GM21447 (cell line): ENCODE data around the gene KYNU.
"Not testable (repeated sequence)": the region's sequence is repeated elsewhere in the genome, so short reads cannot be mapped to it uniquely, and the experiment has no call there.

Experiments
- ATAC-seq: cut with Tn5 transposase; IDR thresholded peaks from one replicate; pipeline ENCODE4 v1.9.1; 2021; ENCODE audit not compliant: unreplicated experiment

The KYNU gene

DNA sequence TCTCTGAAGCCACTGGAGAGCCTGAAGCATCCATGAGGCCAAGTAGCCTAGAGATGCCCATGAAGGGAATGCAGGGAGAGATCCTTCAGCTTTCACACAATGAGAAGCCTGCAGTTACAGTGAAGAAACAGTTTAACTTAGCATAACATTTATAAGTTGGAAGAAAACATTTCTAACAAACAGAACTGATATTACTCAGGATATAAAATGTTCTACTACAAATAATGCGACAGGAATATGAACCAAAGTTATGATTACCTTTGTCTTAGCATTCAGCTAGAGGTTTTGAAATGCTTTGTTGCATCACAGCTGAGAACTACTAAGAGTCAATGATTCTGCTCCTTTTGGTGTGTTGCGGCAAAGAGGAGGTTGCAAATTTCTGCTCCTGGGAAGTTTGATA is 6.9 kb upstream of the KYNU start:
- ATAC-seq = no peak

DNA sequence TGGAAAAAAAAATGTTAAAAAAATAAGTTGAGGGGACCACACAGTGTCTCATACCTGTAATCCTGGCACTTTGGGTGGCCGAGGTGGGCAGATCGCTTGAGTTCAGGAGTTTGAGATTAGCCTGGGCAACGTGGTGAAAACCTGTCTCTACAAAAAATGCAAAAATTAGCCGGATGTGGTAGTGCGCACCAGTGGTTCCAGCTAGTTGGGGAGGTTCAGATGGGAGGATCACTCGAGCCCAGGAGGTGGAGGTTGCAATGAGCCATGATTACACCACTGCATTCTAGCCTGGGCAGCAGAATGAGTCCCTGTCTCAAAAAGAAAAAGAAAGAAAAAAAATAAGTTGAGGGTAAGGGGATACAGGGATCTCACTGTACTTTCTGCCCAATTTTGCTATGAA is 6.1 kb upstream of the KYNU start:
- no peak for ATAC-seq

DNA sequence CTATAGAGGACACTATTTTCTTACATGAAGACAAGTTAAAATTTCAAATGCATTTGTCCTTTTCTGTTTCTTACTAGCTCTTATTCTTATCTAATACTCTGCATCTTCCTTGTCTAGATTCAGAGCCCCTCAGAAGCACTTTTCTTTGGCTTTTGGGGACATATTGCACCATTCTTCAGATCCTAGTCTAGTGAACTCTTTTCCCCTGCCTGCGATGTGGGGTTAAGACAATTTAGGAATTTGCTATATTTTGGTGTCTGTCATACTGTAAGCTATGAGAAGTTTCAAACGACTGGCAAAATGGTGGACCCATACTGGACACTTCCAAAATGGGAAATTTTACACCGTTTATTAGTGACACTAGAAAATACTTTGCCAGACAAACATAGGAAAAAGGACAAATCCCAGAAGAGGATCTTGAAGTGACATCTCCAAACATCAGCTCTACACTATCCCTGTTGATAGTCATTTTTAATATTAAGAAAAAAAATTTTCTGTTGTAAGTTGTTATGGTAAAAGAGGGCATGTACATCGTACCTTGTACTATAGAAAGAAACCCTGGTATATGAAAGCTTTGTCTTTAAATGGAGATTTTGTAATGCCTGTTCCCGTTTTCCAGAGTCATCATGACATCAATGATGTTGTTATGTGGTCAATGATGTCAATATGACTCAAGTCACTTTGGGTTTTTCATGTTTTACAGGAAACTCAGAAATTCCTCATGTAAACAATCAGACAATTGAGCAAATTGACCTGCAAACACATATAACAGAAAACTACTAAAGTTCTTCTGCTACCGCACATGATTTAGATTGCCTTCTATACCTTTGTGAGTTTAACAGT is 4.4 kb upstream of the KYNU start:
- no peak for ATAC-seq

DNA sequence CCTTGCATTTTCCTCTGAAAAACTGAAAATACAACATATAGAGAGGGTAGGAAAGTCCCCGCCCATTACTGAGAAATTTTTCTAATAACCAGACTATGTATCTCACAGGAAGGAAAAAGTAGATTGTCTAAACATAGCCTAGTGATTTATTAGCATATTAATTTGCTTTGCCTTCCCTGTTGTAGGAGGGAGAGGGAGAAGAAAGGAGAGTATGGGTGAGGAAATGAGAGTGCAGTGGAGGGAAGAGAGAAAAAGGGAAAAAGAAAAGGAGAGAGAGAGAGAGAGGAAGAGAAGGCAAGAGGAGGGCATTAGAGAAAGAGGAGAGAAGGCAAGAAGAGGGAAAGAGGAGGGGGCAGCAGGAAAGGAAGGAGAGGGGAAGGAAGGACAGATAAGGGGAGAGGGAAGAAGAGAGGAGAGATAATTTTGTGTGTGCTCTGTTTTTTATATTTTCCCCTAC is 3.6 kb upstream of the KYNU start:
- ATAC-seq = no peak

DNA sequence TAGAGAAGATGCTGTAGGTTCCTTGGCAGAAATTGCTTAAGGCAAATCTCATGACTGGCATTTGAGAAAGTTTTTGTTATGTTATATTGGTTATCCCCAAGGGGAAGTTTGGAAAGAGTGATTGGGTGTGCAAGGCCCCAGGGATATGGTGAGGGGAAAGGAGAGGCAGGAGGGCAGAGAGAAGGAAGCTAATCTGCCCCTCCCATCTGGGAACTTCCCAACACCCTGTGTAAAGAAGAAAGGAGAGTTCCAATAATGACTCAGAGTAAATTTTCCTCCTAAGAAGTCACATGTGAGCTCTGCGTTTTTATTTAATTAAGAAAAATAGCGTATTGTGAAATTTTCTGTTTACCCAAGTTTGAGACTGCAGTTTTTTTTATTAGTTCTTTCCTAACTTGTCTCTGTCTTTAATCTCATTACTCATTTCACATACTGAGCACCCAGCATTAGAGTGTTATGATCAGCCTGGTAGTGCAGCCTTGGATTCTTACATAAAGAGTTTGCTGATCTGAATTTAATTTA is 3.1 kb upstream of the KYNU start:
- no peak for ATAC-seq

DNA sequence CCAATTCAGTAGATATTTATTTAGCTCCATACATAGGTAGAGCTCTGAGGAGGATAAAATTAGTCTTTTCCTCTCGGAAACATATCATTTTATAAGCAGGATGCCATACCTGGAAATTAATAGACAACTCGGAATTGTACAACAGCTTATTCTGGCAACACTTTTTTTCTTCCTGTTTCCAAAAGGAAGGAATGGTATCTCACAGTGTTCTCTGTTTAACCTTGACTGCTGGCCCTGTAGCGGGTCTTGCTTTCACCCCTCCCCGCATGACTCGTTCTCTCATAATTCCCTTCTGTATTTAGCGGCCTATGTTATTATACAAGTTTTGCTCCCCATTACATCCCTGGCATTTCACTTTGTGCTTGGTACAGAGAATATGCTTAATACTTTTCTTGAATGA is 2.5 kb upstream of the KYNU start:
- no peak for ATAC-seq

DNA sequence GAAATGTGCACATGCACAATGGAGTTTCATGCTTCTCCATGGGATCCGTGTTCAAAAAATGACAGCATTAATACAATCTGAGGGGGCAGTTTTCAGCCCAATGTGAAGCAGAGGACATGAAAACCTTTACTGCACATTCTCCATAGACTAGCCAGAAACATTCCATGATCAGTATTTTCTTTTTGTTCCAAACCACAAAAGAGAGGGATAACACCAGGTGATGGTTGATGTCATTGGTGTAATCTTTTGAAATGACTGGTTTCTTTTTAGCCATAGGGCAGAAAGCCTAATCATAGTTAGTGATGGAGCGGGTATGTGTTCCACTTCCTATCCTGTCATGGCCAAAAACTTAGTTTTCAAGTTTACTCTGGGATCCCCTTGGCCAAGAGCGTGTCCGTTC is 1.8 kb upstream of the KYNU start:
- ATAC-seq = no peak

DNA sequence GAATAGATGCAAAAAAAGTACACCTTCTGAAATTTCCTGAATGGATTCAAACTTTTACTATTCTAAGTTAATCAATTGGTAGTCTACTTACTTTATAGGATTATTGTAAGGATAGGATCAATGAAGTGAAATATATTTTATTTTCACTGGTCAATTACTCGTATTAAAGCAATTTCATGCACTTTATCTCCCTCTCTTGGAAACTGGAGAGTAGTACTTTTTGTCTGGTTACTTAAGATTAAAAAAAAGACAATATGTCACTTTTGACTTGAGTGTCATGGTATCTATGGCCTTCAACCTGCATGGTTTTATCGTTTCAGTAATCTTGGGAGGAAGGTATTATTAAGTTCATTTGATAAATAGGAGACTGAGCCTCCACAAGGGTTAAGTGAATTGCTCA is 1.0 kb upstream of the KYNU start:
- ATAC-seq = no peak

DNA sequence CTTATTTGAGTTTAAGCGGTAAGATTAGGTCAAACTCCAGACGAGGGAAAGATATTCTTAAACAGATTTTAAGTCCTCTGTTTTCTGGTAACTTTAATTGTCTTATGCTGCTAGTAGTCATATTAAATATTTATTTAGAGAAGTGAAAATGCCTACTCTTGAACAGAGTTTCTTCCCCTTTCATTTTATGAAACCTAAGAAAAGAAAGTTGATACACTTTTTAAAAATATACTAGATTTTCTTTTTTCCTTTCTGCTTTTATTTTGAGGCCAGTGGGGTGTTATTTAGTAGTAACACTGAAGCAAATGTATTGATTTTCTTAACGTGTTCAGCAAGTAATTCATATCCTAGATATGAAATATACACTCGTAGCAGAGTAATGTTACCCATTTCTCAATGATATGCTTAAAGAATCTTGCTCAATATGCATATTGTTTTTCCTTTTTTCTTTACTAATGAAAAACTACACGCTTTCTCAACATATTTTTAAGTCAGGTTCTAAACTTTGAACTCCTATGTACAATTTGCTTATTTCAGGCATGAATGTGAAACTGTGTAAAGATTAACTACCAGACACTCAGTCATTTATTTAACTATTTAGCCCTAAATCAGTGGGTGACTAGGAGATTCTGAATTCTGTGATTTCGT is 691 bp downstream of the KYNU start:
- ATAC-seq = peak; percentile 34

DNA sequence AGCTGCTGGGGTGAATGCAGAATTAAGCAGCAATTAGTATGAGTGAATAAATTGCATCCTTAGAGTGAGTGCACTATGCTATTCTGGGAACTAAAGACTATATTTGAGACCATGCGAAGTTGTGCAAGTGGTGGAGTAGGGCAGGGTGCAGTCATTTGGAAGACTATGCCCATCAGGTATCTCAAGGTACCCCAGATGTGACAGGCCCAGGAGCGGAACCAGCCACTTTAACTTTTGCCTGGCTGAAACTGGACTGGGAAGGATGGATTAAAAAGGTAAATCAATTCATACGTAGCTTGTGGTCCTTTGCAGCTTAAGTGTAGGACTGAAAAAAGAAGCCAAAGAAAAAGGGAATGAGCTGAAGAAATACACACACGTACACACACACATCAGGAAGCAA is 1.7 kb downstream of the KYNU start:
- no peak for ATAC-seq

DNA sequence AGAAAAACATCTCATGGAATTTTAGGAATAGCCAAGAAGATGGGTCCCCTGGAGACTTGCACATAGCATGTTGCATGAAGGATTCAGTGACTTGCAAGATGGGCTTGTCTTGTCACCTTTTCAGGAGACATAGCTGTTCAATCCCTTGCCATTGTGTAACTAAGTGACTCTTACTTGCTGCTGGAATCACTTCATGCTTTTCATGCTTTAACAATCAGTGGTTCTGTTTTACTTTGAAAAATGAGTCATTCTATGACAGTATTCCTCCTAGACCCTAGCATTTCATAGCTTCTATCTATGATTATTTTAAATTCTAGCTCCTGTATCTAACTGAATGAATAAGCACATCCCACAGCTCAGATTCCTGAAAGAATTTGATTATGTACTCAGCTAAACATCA is 2.8 kb downstream of the KYNU start:
- no peak for ATAC-seq

DNA sequence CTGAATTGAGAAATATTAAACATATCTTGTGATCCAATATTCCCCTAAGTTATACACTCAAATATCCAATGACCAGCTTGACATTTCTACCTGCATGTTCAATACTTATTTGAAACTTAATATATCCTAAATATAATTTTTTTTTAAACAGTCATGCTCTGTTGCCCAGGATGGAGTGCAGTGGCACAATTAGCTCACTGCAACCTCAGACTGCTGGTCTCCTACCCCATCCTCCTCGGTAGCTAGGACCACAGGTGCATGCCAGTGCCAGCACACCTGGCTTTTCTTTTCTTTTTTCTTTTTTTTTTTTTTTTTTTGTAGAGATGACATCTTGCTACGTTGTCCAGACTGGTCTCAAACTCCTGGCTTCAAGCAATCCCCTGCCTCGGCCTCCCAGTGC is 4.2 kb downstream of the KYNU start:
- no peak for ATAC-seq

DNA sequence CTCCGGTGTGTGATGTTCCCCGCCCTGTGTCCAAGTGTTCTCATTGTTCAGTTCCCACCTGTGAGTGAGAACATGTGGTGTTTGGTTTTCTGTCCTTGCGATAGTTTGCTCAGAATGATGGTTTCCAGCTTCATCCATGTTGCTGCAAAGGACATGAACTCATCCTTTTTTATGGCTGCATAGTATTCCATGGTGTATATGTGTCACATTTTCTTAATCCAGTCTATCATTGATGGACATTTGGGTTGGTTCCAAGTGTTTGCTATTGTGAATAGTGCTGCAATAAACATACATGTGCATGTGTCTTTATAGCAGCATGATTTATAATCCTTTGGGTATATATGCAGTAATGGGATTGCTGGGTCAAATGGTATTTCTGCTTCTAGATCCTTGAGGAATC is 5.0 kb downstream of the KYNU start:
- not testable (repeated sequence) for ATAC-seq

DNA sequence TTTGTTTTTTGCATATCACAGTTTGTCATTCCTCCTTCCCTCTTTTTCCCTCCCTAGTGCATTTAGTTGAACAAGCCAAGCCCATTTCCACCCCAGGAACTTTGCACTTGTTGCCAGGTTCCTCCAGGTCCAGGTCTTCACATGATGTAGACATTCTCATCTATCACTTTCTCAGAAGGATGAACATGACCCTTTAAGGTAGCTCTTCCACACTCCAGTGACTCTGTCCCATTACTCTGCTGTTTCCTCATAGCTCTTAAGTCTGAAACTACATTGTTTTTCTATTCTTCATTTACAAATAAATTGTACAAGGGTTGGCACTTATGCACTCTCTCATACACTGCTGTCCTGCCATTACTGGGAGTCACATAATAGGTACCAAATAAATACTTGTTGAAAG is 6.1 kb downstream of the KYNU start:
- ATAC-seq = no peak

DNA sequence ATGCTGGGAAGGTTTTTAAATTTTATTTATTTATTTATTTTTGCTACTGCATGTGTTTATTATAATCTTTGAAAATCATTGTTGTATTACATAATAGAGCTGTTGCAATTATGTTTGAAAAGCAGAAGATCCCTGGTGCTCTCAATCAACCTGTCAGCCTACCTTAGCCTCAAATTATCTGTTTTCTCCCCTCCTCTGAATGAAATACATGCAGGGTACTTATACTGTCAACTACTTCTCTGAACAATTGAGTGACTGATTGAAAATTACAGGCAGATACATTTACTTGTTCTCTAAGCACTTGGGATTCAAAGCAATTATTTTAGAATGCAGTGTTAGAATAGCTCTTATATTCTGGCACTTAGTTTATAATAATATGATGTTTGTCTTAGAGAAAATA is 8.1 kb downstream of the KYNU start:
- no peak for ATAC-seq

DNA sequence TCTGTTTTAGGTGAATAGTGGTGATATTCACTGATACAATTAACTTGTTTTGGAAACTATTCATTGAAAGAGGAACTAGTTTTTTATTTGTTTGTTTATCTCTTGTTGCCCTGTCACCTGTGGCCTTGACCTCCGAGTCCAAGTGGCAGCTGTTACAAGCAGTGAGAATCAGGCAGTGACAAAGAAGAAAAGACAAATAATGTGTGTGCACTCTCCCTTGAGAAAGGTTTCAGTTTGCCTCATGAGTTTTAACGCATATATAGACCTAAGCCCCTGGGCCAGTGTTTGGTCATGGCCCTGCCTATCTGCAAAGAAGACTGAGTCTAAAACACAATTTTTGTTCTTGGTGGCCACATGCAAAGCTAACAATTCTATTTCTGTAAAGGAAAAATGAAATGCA is 15.3 kb downstream of the KYNU start:
- peak; percentile 99 for ATAC-seq

DNA sequence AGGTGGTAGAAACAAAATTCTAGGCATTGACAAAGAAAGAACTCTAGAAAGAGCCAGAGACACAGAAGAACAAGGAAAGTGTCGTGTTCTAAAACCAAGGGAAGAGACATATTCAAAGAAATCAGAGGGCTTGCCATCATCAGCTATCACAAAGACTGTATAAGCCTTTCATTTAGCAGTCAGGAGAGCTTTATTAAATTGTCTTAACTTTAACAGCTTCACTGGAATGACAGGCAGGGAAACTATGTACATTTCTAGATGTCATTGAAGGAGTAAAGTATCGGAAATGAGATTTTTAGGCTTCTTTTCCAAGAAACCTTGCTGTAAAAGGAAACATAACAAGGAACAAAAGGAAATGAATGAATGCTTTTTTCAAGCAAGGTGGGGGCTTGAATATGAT is 15.8 kb downstream of the KYNU start:
- no peak for ATAC-seq

DNA sequence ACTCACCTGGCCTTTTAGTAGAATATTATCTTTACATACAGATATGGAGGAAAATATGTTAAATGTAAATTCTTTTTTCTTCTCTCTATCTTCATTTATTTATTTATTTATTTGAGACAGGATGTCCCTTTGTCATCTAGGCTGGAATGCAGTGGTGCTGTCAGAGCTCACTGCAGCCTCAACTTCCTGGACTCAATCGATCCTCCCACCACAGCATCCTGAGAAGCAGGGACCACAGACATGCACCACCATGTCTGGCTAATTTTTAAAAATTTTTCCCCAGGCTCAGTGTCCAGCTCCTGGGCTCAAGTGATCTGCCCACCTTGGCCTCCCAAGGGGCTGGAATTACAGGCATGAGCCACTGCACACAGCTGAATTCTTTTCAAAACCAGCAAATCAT is 20.3 kb downstream of the KYNU start:
- peak; percentile 53 for ATAC-seq

DNA sequence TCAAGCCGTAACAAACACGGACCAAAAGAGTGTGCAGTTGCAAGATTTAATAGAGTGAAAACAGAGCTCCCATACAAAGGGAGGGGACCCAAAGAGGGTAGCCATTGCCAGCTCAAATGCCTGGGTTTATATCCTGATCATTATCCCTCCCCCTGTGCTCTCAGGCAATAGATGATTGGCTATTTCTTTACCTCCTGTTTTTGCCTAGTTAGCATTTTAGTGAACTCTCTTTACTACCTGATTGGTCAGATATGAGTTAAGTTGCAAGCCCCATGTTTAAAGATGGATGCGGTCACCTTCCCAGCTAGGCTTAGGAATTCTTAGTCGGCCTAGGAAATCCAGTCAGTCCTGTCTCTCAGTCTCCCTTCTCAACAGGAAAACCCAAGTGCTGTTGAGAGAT is 22.9 kb downstream of the KYNU start:
- ATAC-seq = not testable (repeated sequence)

DNA sequence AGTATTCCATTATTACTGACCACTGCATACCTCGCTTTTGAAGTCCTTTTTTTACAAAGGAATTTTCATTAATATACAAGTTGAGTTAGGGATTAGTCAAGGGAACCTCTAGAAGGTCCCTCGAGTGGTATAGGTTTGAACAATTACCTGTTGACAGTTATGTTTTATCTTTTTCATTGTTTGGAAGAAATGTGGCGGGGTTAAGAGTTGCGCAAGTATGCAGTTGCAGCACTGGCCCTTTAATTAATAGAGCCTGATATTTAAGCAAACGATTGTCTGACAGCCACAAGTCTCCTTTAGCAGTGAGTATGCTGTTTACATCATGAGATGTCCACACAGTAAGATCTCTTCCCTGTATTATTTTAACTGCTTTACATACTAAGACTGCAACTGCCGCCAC is 24.3 kb downstream of the KYNU start:
- no peak for ATAC-seq

DNA sequence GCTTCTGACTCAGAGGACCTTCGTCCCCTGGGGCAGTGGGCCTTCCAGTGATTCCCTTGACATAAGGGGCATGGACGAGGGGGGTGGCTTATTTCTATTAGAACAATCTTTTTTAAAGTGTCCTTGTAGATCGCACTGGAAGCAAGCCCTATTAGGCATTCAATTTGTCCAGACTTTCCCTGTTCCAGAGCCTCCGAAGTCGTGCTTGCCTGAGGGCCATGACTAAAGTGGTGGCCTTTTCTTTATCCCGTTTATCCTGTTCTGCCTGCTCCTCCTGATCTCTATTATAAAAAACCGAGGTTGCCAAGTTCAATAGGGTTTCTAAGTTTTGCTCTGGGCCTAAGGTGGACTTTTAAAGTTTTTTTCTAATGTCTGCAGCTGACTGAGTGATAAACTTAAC is 26.3 kb downstream of the KYNU start:
- not testable (repeated sequence) for ATAC-seq

DNA sequence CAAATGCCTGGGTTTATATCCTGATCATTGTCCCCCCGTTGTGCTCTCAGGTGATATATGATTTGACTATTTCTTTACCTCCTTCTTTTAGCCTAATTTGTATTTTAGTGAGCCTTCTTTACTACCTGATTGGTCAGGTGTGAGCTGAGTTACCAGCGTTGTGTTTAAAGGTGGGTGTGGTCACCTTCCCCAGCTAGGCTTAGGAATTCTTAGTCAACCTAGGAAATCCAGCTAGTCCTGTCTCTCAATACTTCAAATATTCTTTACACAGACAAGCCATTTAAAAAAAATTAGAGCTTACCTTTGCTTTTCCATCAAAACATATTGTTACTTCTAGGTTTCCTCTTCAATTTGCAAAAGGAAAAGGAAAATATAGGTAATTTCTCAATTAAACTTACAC is 30.2 kb downstream of the KYNU start:
- ATAC-seq = no peak
